HG03103 (cell line): ENCODE measurements around the gene CARMIL1.
"Not testable (repeated sequence)": the region's sequence is repeated elsewhere in the genome, so short reads cannot be mapped to it uniquely, and the experiment has no call there.

ENCODE experiments used
- ATAC-seq: cut with Tn5 transposase; IDR thresholded peaks from one replicate; pipeline ENCODE4 v1.9.1; 2021; ENCODE audit warnings: low read depth; ENCODE audit not compliant: unreplicated experiment

The CARMIL1 gene

GRCh38 chr6:25431975-25432307 lies 152.8 kb downstream of the CARMIL1 start:
- no peak for ATAC-seq

GRCh38 chr6:25434921-25435320 lies 155.7 kb downstream of the CARMIL1 start:
- no peak for ATAC-seq

- no peak for ATAC-seq
These were observed 156.3 kb downstream of the CARMIL1 start for GRCh38 chr6:25435416-25435985.

- ATAC-seq, result no peak
These were observed 157.6 kb downstream of the CARMIL1 start for GRCh38 chr6:25436760-25437159.

- ATAC-seq, result no peak
These were observed 160.2 kb downstream of the CARMIL1 start for GRCh38 chr6:25439368-25439767.

GRCh38 chr6:25441663-25442270 lies 162.6 kb downstream of the CARMIL1 start:
- ATAC-seq, result no peak

GRCh38 chr6:25442898-25443297 lies 163.7 kb downstream of the CARMIL1 start:
- no peak for ATAC-seq

GRCh38 chr6:25444521-25444920 lies 165.3 kb downstream of the CARMIL1 start:
- not testable (repeated sequence) for ATAC-seq

GRCh38 chr6:25446830-25447569 lies 167.8 kb downstream of the CARMIL1 start:
- no peak for ATAC-seq

- ATAC-seq, result no peak
These were observed 168.4 kb downstream of the CARMIL1 start for GRCh38 chr6:25447570-25447929.

- no peak for ATAC-seq
These were observed 169.9 kb downstream of the CARMIL1 start for GRCh38 chr6:25448965-25449538.

GRCh38 chr6:25449774-25450173 lies 170.6 kb downstream of the CARMIL1 start:
- ATAC-seq, result no peak

- ATAC-seq, result no peak
These were observed 171.5 kb downstream of the CARMIL1 start for GRCh38 chr6:25450469-25451198.

GRCh38 chr6:25452031-25452430 lies 172.9 kb downstream of the CARMIL1 start:
- ATAC-seq, result no peak

- ATAC-seq, result no peak
These were observed 174.1 kb downstream of the CARMIL1 start for GRCh38 chr6:25453288-25453687.

- no peak for ATAC-seq
These were observed 175.0 kb downstream of the CARMIL1 start for GRCh38 chr6:25454136-25454535.

- ATAC-seq, result no peak
These were observed 177.3 kb downstream of the CARMIL1 start for GRCh38 chr6:25456249-25457040.

- ATAC-seq, result no peak
These were observed 178.3 kb downstream of the CARMIL1 start for GRCh38 chr6:25457516-25457915.

- ATAC-seq, result no peak
These were observed 179.3 kb downstream of the CARMIL1 start for GRCh38 chr6:25458485-25458884.

- ATAC-seq, result no peak
These were observed 183.2 kb downstream of the CARMIL1 start for GRCh38 chr6:25462235-25462897.
